Myometrial cell (primary cell): ENCODE measurements around the gene DPH5. TPM values are rescaled to one million over a fixed set of nuclear protein-coding genes. Genes with fewer than 3 reads are reported as not detected.

Experiments
- total RNA-seq: library from RNA; depleted of rRNA; stranded (reverse); fragments of >200 nt; gene quantifications from 2 replicates; pipeline ENCODE4 v1.2.3, GENCODE V29; 2015

The DPH5 gene, protein sequence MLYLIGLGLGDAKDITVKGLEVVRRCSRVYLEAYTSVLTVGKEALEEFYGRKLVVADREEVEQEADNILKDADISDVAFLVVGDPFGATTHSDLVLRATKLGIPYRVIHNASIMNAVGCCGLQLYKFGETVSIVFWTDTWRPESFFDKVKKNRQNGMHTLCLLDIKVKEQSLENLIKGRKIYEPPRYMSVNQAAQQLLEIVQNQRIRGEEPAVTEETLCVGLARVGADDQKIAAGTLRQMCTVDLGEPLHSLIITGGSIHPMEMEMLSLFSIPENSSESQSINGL
- total RNA-seq, result 34.3 and 50.9 TPM in 2 replicates

DNA sequence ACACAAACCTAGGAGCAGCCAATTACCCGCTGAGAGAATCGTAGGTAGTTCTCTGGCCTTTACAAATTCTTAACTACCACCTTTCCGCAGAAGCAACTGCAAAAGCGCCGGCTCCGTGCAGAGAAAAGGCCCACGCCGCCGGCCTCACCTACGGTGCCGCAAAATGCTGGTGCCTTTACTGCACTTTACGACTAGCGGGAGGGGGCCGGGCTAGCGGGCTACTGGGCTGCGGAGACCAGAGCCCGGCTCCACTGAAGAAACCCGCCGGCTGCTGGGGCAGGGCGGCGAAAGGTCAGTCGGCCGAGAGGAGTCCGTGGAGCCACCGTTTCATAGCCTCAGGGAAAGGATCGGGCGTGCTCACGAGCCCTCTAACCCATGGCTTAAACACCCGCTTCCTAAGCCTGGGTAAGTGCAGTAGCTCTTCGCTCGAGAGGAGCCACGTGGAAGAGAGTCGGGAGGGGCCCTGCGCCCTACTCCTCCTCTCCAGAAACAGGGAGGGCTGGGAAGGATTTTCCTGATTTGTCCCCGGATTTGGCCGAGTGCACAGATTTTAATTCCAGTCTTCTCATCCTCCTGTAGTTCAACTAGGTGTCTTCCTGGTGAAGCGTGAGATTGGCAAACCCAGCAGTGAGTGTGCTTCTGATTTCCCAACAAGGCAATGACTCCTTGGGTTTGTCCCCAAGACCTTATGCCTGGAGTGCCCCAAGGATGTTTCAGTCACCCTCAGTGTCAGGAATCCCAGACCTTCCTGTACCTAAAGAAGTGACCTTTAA is at the start of gene DPH5:
Gene DPH5 (minus strand): TSS at position 128 of the 773 bp plus-strand sequence. CDS start 341 bp downstream, outside the sequence.

Other genes with a start within 250 kb of the DPH5 start
- 31.1 and 42.0 TPM in 2 replicates for gene EXTL2, start 130.9 kb downstream of the DPH5 start, total RNA-seq
- gene SLC30A7, start 129.7 kb downstream of the DPH5 start, total RNA-seq, result 25.1 and 46.8 TPM in 2 replicates
- 14.7 and 17.3 TPM in 2 replicates for gene S1PR1, start 211.2 kb upstream of the DPH5 start, total RNA-seq